ENCODE measurements around the gene ACO2. TPM values are rescaled to one million over a fixed set of nuclear protein-coding genes. Genes with fewer than 3 reads are reported as not detected.

ACO2 gene
- total RNA-seq, 2 donors from 2014 or later = 32.7 to 75.5 TPM

DNA sequence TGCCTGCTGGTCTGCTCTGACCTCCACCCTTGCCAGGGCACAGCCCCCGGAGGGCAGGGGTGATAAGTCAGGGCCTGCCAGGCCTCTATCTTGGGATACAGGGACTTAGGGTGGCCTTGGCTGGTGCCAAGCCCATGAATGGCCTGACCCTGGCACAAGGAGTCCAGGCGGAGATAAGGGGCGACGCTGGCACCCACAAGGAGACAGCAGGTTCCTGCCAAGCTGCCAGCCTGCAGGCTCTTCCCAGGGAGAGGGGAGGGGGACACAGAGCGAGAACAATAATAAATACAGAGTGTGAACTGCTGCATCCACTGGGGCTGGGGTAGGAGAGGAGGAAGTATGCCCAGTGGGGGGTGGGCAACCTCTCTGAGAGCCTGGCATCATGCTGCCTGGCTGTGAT, 92.9 kb downstream of the ACO2 start:
- Histone ChIP-seq H3K36me3 (replicated peaks in 1 of 2; ENCODE audit: insufficient read depth in 1 of 2, low read depth in 2 of 2) (no peaks in the 10 kb centered on the region), H3K4me3 (no peak overlapping the region), H3K4me1 (peaks cover 65% of the 10 kb centered on the region), H3K27me3 (no peaks in the 10 kb centered on the region), H3K9me3 (no peaks in the 10 kb centered on the region), H3K27ac (peak overlapping the region; percentile 71 to 82 (median 78))
- DNase-seq = peak; percentile 70 to 83 (median 76)
- 19 to 34% methylated on average over 5 of the region's 5 CpGs for WGBS, 2 donors
- intact Hi-C loops (cut with DNase I) = no loop called here
- TF ChIP-seq, protein P1, sequence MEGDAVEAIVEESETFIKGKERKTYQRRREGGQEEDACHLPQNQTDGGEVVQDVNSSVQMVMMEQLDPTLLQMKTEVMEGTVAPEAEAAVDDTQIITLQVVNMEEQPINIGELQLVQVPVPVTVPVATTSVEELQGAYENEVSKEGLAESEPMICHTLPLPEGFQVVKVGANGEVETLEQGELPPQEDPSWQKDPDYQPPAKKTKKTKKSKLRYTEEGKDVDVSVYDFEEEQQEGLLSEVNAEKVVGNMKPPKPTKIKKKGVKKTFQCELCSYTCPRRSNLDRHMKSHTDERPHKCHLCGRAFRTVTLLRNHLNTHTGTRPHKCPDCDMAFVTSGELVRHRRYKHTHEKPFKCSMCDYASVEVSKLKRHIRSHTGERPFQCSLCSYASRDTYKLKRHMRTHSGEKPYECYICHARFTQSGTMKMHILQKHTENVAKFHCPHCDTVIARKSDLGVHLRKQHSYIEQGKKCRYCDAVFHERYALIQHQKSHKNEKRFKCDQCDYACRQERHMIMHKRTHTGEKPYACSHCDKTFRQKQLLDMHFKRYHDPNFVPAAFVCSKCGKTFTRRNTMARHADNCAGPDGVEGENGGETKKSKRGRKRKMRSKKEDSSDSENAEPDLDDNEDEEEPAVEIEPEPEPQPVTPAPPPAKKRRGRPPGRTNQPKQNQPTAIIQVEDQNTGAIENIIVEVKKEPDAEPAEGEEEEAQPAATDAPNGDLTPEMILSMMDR (IDR thresholded peaks at IDR 0.05) = no peak
- TF ChIP-seq POLR2A (IDR thresholded peaks at IDR 0.05) = peak in 2 of 3 donors; percentile 19 to 23
- peak; percentile 62 for ATAC-seq

DNA sequence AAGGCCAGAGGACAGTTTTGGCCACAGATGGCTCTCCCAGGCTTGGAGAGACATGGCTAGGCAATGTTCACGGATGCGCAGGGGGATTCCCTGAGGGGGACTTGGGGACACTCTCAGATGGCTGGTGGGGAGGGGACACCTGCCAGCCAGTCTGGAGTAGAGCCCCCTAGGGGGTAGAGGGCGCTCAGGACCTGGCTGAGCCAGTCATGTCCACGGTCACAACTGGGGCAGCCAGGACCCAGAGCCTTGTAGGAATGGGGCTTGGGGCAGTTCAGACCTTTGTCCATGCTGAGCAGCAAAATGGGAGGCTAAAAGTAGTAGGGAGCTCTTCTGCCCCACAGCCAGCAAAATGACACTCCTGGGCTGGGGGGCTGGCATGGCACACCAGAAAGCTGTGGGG, 93.5 kb downstream of the ACO2 start:
- WGBS, 2 donors = 80 to 87% methylated on average over 2 to 4 of the region's 4 CpGs
- Histone ChIP-seq H3K4me3 (no peak overlapping the region), H3K9me3 (no peaks in the 10 kb centered on the region), H3K36me3 (replicated peaks in 1 of 2; ENCODE audit: insufficient read depth in 1 of 2, low read depth in 2 of 2) (no peaks in the 10 kb centered on the region), H3K27me3 (no peaks in the 10 kb centered on the region), H3K27ac (peak overlapping the region in 3 of 4 donors; percentile 71 to 82 (median 81)), H3K4me1 (peaks cover 61% of the 10 kb centered on the region)
- DNase-seq (no peak), ATAC-seq (no peak)
- TF ChIP-seq POLR2A (IDR thresholded peaks at IDR 0.05) = no peak
- TF ChIP-seq, protein P1 (IDR thresholded peaks at IDR 0.05) = no peak
- intact Hi-C loops (cut with DNase I) = no loop called here

DNA sequence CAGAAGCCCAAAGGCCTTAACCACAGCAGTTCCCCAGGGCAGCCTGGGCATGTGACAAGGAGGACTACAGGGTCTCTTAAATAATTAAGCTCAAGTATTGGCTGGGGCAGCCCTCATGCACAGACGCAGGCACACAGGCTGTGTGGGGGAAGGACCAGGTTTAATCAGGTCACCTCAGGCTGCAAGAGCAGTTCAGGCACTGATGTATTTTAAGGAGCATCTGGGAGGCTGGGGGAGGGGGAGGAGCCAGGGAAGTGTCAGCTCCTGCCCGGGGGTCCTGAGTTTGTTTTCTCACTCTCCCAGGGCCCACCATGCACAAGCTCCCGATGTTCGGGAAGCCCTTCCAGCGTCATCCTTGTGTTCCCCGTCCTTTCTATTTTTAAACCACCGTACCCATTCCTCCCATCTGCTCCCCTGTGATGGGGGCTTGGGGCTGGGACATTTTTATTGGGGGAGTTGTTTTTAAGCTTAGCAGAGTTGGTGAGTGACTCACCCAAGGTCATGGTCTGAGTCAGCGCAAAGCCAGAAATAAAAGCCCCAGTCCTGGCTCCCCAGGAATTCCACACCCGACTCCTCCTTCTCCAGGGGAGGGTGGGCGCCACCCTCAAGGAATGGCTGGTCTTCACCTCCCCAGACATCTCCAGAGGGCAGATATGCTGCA, 94.3 kb downstream of the ACO2 start:
- H3K9me3 ChIP-seq = no peaks in the 10 kb centered on the region
- H3K27me3 ChIP-seq = no peaks in the 10 kb centered on the region
- H3K4me3 ChIP-seq = no peak overlapping the region
- H3K27ac ChIP-seq = no peak overlapping the region
- WGBS, 2 donors = 59 to 64% methylated on average over 9 to 10 of the region's 10 CpGs
- ATAC-seq (no peak), DNase-seq (peak in 2 of 4 donors; percentile 30 to 47)
- peaks cover 54% of the 10 kb centered on the region for H3K4me1 ChIP-seq
- no peaks in the 10 kb centered on the region for H3K36me3 ChIP-seq (replicated peaks in 1 of 2; ENCODE audit: insufficient read depth in 1 of 2, low read depth in 2 of 2)
- TF ChIP-seq POLR2A (IDR thresholded peaks at IDR 0.05) = no peak
- TF ChIP-seq, protein P1 (IDR thresholded peaks at IDR 0.05) = no peak
- intact Hi-C loops (cut with DNase I) = no loop called here

DNA sequence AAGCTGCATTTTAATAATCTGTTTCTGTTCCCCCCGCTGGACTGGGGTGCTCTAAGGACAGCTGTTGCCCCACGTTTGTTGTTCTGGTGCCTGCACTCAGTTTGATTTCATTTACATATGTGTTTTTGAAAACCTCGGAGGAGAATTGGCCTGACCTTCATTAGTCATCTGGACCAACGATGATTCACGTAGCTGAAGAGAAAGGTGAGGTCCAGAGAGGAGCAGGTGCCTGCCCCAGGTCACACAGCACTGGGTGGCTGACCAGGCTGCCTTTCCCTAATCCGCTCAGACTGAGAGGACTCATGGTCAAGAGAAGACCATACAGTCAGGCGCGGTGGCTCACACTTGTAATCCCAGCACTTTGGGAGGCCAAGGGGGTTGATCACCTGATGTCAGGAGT, 95.6 kb downstream of the ACO2 start:
- H3K27me3 ChIP-seq = no peaks in the 10 kb centered on the region
- H3K9me3 ChIP-seq = no peaks in the 10 kb centered on the region
- no peak overlapping the region for H3K4me3 ChIP-seq
- 86 to 93% methylated on average over 8 of the region's 8 CpGs for WGBS, 2 donors
- DNase-seq = no peak
- H3K36me3 ChIP-seq (replicated peaks in 1 of 2; ENCODE audit: insufficient read depth in 1 of 2, low read depth in 2 of 2) = no peaks in the 10 kb centered on the region
- intact Hi-C loops (cut with DNase I) = no loop called here
- TF ChIP-seq, protein P1 (IDR thresholded peaks at IDR 0.05) = no peak
- no peak for TF ChIP-seq POLR2A (IDR thresholded peaks at IDR 0.05)
- no peak overlapping the region for H3K27ac ChIP-seq
- ATAC-seq = no peak
- peaks cover 67% of the 10 kb centered on the region for H3K4me1 ChIP-seq

All from body of pancreas (tissue), 4 donors.